Keratinocyte (primary cell): ENCODE measurements around the gene OVOL1. TPM values are rescaled to one million over a fixed set of nuclear protein-coding genes. Genes with fewer than 3 reads are reported as not detected.

Source experiments
- DNase-seq: peaks from one replicate; pipeline ENCODE4 v3.0.0-alpha.2; 2011; ENCODE audit warnings: low read depth, missing footprints, low spot score
- FAIRE-seq: peaks from 2 replicates; lab custom pipeline; 2011; peaks lifted over from hg19 to GRCh38; lab: Jason Lieb, UNC
- H2AFZ ChIP-seq: 2 replicates; pipeline ENCODE4 v1.6.0; 2012; ENCODE audit warnings: low read length, control low read depth, inconsistent platforms; ENCODE audit not compliant: control insufficient read depth
- H3K27ac ChIP-seq: 2 replicates; pipeline ENCODE4 v1.5.1; 2011; ENCODE audit warnings: low read length; ENCODE audit not compliant: control insufficient read depth, insufficient read depth
- H3K27me3 ChIP-seq: 3 replicates; pipeline ENCODE4 v1.6.0; 2011; ENCODE audit warnings: low read length; ENCODE audit not compliant: control insufficient read depth, insufficient read depth; ENCODE audit errors: extremely low read depth
- H3K36me3 ChIP-seq, 2 experiments: 2 replicates in 1 of 2; 3 replicates in 1 of 2; pipeline ENCODE4 v1.5.1; 2011; ENCODE audit warnings: low read length in 2 of 2, mild to moderate bottlenecking in 1 of 2; ENCODE audit not compliant: control insufficient read depth in 2 of 2, insufficient read depth in 2 of 2; ENCODE audit errors: extremely low read depth in 1 of 2
- H3K4me1 ChIP-seq: 3 replicates; pipeline ENCODE4 v1.5.1; 2011; ENCODE audit warnings: low read length; ENCODE audit not compliant: control insufficient read depth, insufficient read depth; ENCODE audit errors: extremely low read depth
- H3K4me2 ChIP-seq: 3 replicates; pipeline ENCODE4 v1.6.0; 2011; ENCODE audit warnings: low read depth, low read length; ENCODE audit not compliant: control insufficient read depth, insufficient read depth; ENCODE audit errors: extremely low read depth
- H3K4me3 ChIP-seq, 3 experiments: fragments of 200-600 bp in 1 of 3; sonication (generic) in 1 of 3; 2 replicates in 2 of 3; 3 replicates in 1 of 3; pipeline ENCODE4 v1.5.1; 2011 to 2016; ENCODE audit warnings: low read length in 3 of 3, mild to moderate bottlenecking in 3 of 3, control low read depth in 2 of 3, inconsistent platforms in 1 of 3, low read depth in 1 of 3, mixed read lengths in 1 of 3, mixed run types in 1 of 3, moderate library complexity in 1 of 3; ENCODE audit not compliant: control insufficient read depth in 2 of 3, insufficient read depth in 2 of 3; ENCODE audit errors: extremely low read depth in 1 of 3
- H3K79me2 ChIP-seq: 2 replicates; pipeline ENCODE4 v1.6.0; 2012; ENCODE audit warnings: low read length; ENCODE audit not compliant: control insufficient read depth, insufficient read depth
- H3K9ac ChIP-seq: 3 replicates; pipeline ENCODE4 v1.6.0; 2011; ENCODE audit warnings: low read length; ENCODE audit not compliant: control insufficient read depth, insufficient read depth; ENCODE audit errors: extremely low read depth
- H3K9me1 ChIP-seq: 3 replicates; pipeline ENCODE4 v1.6.0; 2011; ENCODE audit warnings: low read length; ENCODE audit not compliant: control insufficient read depth, insufficient read depth; ENCODE audit errors: extremely low read depth
- H3K9me3 ChIP-seq: 2 replicates; pipeline ENCODE4 v1.5.1; 2012; ENCODE audit warnings: low read depth, low read length; ENCODE audit not compliant: control insufficient read depth
- H4K20me1 ChIP-seq: 3 replicates; pipeline ENCODE4 v1.6.0; 2011; ENCODE audit warnings: low read length; ENCODE audit not compliant: control insufficient read depth, insufficient read depth; ENCODE audit errors: extremely low read depth
- EZH2 ChIP-seq: IDR thresholded peaks from one replicate; pipeline ENCODE4 v1.6.1; 2012; ENCODE audit warnings: inconsistent platforms, mild to moderate bottlenecking, low read length, moderate library complexity
- dilution Hi-C: fragments of 300-500 bp; cut with MboI; formaldehyde crosslinking; loops from one replicate; pipeline ENCODE4 v1.7.0; 2020; ENCODE audit warnings: low sequenced_read_pairs; ENCODE audit not compliant: extremely low pct_ligation_motif_present
- polyA plus RNA-seq, 5 experiments: library from polyadenylated mRNA; depleted of rRNA in 3 of 5; stranded (reverse) in 3 of 5; stranded (forward) in 1 of 5; unstranded in 1 of 5; fragments of >200 nt; gene quantifications; 1 replicate in 1 of 5; 2 replicates in 3 of 5; 3 replicates in 1 of 5; pipeline versions ENCODE4 v1.2.1 to v1.2.3, GENCODE V29; 2011 to 2012; ENCODE audit warnings: missing spikeins in 2 of 5, low read depth in 1 of 5, low replicate concordance in 1 of 5
- TF ChIP-seq, protein P1 (sequence below), 3 experiments: IDR thresholded peaks in 1 of 3; conservative IDR thresholded peaks in 1 of 3; optimal IDR thresholded peaks in 1 of 3; 2 replicates in 2 of 3; 3 replicates in 1 of 3; pipeline versions ENCODE3 to v1.5.1; 2011; ENCODE audit warnings: low read length in 3 of 3, mild to moderate bottlenecking in 3 of 3, moderate library complexity in 2 of 3, control low read depth in 1 of 3, inconsistent platforms in 1 of 3; ENCODE audit not compliant: insufficient read depth in 2 of 3; ENCODE audit errors: extremely low read depth in 1 of 3

OVOL1 gene
- polyA plus RNA-seq, 1 donor (not counting 4 experiments of a cell fraction or from before 2014, with no cell fraction given), result 7.5 TPM

GRCh38 chr11:65808744-65809341 is 22.0 kb downstream of the OVOL1 start:
- FAIRE-seq, result no peak
- no peak overlapping the region for H3K4me2 ChIP-seq
- dilution Hi-C loops, result no loop called here
- no peak overlapping the region for H3K4me3 ChIP-seq
- peaks cover 1% of the 10 kb centered on the region for H3K4me1 ChIP-seq
- peaks cover 26% of the 10 kb centered on the region for H3K27me3 ChIP-seq
- no peak overlapping the region for H2AFZ ChIP-seq
- H3K36me3 ChIP-seq, result no peaks in the 10 kb centered on the region
- no peak overlapping the region for H3K27ac ChIP-seq
- no peak overlapping the region for H3K9ac ChIP-seq
- H4K20me1 ChIP-seq, result no peaks in the 10 kb centered on the region
- TF ChIP-seq, protein P1, sequence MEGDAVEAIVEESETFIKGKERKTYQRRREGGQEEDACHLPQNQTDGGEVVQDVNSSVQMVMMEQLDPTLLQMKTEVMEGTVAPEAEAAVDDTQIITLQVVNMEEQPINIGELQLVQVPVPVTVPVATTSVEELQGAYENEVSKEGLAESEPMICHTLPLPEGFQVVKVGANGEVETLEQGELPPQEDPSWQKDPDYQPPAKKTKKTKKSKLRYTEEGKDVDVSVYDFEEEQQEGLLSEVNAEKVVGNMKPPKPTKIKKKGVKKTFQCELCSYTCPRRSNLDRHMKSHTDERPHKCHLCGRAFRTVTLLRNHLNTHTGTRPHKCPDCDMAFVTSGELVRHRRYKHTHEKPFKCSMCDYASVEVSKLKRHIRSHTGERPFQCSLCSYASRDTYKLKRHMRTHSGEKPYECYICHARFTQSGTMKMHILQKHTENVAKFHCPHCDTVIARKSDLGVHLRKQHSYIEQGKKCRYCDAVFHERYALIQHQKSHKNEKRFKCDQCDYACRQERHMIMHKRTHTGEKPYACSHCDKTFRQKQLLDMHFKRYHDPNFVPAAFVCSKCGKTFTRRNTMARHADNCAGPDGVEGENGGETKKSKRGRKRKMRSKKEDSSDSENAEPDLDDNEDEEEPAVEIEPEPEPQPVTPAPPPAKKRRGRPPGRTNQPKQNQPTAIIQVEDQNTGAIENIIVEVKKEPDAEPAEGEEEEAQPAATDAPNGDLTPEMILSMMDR (optimal IDR thresholded peaks at IDR 0.05 in 1 of 3, IDR thresholded peaks at IDR 0.05 in 1 of 3, conservative IDR thresholded peaks at IDR 0.05 in 1 of 3; ENCODE audit: extremely low read depth in 1 of 3, insufficient read depth in 2 of 3, low read length in 3 of 3), result no peak
- no peak for TF ChIP-seq EZH2
- no peaks in the 10 kb centered on the region for H3K9me1 ChIP-seq
- no peaks in the 10 kb centered on the region for H3K9me3 ChIP-seq
- no peaks in the 10 kb centered on the region for H3K79me2 ChIP-seq
- DNase-seq, result no peak

DNA sequence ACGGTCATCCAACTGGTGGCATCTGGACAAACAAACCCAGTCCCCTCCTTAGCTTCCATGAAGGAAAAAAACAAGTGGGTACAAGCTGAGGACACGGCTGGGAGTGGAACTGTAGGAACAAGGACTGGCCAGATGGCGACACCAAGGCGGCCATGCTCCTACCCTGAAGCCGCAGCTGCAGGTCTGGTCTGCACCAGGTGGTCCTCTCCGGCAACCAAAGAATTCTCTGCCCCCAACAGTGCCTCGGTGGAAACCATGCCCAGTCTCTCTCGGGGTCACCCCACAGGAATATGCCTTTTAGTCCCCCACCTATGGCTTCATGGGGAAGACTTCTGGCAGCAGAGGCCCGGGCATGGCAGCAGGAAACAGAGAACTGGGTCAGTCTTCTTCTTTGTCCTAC is 22.6 kb downstream of the OVOL1 start:
- H2AFZ ChIP-seq, result no peak overlapping the region
- H3K9ac ChIP-seq, result no peak overlapping the region
- TF ChIP-seq, protein P1 (optimal IDR thresholded peaks at IDR 0.05 in 1 of 3, IDR thresholded peaks at IDR 0.05 in 1 of 3, conservative IDR thresholded peaks at IDR 0.05 in 1 of 3; ENCODE audit: extremely low read depth in 1 of 3, insufficient read depth in 2 of 3, low read length in 3 of 3), result no peak
- no peak for TF ChIP-seq EZH2
- DNase-seq (no peak), FAIRE-seq (no peak)
- peaks cover 8% of the 10 kb centered on the region for H3K4me1 ChIP-seq
- no peak overlapping the region for H3K4me3 ChIP-seq
- peaks cover 20% of the 10 kb centered on the region for H3K27me3 ChIP-seq
- no peaks in the 10 kb centered on the region for H3K36me3 ChIP-seq
- no peaks in the 10 kb centered on the region for H3K79me2 ChIP-seq
- dilution Hi-C loops, result no loop called here
- H3K4me2 ChIP-seq, result no peak overlapping the region
- H4K20me1 ChIP-seq, result no peaks in the 10 kb centered on the region
- no peaks in the 10 kb centered on the region for H3K9me1 ChIP-seq
- H3K9me3 ChIP-seq, result no peaks in the 10 kb centered on the region
- H3K27ac ChIP-seq, result no peak overlapping the region
